Measurements from ENCODE around the gene LZTS3.

DNA sequence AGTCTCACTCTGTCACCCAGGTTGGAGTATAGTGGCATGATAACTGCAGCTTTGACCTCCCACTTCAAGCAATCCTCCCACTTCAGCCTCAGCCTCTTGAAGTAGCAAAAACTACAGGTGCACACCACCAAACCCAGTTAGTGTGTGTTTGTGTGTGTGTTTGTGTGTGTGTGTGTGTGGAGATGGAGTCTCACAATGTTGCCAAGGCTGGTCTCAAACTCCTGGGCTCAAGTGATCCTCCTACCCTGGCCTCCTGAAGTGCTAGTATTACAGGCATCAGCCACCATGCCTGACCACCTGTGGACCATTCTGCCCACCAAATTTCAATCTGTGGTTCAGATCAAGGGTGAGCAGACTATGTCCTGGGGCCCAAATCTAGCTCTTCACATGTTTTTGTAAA, 22.4 kb downstream of the LZTS3 start:
- TF ChIP-seq, protein P1, sequence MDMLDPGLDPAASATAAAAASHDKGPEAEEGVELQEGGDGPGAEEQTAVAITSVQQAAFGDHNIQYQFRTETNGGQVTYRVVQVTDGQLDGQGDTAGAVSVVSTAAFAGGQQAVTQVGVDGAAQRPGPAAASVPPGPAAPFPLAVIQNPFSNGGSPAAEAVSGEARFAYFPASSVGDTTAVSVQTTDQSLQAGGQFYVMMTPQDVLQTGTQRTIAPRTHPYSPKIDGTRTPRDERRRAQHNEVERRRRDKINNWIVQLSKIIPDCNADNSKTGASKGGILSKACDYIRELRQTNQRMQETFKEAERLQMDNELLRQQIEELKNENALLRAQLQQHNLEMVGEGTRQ (IDR thresholded peaks at IDR 0.05; ENCODE audit: borderline replicate concordance, low read depth, low read length): no peak
- TF ChIP-seq RELA (IDR thresholded peaks at IDR 0.05; ENCODE audit: borderline replicate concordance, partially characterized antibody) (no peak), TCF12 (IDR thresholded peaks at IDR 0.05; ENCODE audit: low read depth, low read length) (no peak), POLR2AphosphoS5 (IDR thresholded peaks at IDR 0.05; ENCODE audit: low read length) (no peak), BCL11A (IDR thresholded peaks at IDR 0.05; ENCODE audit: low read depth, low read length) (no peak), JUND (IDR thresholded peaks at IDR 0.05; ENCODE audit: low read depth, low read length) (no peak)
- TF ChIP-seq, protein P2, sequence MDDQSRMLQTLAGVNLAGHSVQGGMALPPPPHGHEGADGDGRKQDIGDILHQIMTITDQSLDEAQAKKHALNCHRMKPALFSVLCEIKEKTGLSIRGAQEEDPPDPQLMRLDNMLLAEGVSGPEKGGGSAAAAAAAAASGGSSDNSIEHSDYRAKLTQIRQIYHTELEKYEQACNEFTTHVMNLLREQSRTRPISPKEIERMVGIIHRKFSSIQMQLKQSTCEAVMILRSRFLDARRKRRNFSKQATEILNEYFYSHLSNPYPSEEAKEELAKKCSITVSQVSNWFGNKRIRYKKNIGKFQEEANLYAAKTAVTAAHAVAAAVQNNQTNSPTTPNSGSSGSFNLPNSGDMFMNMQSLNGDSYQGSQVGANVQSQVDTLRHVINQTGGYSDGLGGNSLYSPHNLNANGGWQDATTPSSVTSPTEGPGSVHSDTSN (IDR thresholded peaks at IDR 0.05; ENCODE audit: insufficient replicate concordance, low read depth, low read length): no peak
- TF ChIP-seq, protein P3, sequence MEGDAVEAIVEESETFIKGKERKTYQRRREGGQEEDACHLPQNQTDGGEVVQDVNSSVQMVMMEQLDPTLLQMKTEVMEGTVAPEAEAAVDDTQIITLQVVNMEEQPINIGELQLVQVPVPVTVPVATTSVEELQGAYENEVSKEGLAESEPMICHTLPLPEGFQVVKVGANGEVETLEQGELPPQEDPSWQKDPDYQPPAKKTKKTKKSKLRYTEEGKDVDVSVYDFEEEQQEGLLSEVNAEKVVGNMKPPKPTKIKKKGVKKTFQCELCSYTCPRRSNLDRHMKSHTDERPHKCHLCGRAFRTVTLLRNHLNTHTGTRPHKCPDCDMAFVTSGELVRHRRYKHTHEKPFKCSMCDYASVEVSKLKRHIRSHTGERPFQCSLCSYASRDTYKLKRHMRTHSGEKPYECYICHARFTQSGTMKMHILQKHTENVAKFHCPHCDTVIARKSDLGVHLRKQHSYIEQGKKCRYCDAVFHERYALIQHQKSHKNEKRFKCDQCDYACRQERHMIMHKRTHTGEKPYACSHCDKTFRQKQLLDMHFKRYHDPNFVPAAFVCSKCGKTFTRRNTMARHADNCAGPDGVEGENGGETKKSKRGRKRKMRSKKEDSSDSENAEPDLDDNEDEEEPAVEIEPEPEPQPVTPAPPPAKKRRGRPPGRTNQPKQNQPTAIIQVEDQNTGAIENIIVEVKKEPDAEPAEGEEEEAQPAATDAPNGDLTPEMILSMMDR (IDR thresholded peaks at IDR 0.05 in 2 of 3, conservative IDR thresholded peaks at IDR 0.05 in 1 of 3; ENCODE audit: control insufficient read depth in 2 of 3, extremely low read depth in 1 of 3, insufficient read depth in 1 of 3, low read depth in 3 of 3, low read length in 3 of 3): no peak
- TF ChIP-seq, protein P4, sequence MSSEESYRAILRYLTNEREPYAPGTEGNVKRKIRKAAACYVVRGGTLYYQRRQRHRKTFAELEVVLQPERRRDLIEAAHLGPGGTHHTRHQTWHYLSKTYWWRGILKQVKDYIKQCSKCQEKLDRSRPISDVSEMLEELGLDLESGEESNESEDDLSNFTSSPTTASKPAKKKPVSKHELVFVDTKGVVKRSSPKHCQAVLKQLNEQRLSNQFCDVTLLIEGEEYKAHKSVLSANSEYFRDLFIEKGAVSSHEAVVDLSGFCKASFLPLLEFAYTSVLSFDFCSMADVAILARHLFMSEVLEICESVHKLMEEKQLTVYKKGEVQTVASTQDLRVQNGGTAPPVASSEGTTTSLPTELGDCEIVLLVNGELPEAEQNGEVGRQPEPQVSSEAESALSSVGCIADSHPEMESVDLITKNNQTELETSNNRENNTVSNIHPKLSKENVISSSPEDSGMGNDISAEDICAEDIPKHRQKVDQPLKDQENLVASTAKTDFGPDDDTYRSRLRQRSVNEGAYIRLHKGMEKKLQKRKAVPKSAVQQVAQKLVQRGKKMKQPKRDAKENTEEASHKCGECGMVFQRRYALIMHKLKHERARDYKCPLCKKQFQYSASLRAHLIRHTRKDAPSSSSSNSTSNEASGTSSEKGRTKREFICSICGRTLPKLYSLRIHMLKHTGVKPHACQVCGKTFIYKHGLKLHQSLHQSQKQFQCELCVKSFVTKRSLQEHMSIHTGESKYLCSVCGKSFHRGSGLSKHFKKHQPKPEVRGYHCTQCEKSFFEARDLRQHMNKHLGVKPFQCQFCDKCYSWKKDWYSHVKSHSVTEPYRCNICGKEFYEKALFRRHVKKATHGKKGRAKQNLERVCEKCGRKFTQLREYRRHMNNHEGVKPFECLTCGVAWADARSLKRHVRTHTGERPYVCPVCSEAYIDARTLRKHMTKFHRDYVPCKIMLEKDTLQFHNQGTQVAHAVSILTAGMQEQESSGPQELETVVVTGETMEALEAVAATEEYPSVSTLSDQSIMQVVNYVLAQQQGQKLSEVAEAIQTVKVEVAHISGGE (CRISPR knock-in tag; IDR thresholded peaks at IDR 0.05): no peak
